Prostate gland (tissue), 2 donors: ENCODE data around the gene SCIN.

Source experiments
- CTCF ChIP-seq, 4 experiments: fragments of 200-600 bp in 2 of 4; fragments of 450-650 bp in 2 of 4; sonication (generic) in 2 of 4; IDR thresholded peaks; 1 replicate in 3 of 4; 2 replicates in 1 of 4; pipeline ENCODE4 v1.5.1; 2016 to 2019; ENCODE audit warnings: antibody characterized with exemption in 4 of 4, mild to moderate bottlenecking in 2 of 4, moderate library complexity in 2 of 4
- POLR2A ChIP-seq: fragments of 450-650 bp; IDR thresholded peaks from one replicate; pipeline ENCODE4 v1.6.1; 2016; ENCODE audit warnings: antibody characterized with exemption, mild to moderate bottlenecking

GRCh38 chr7:12531784-12532183 is 38.7 kb upstream of the SCIN start:
- TF ChIP-seq CTCF (IDR thresholded peaks at IDR 0.05) (no peak), POLR2A (no peak)
